PC-3 (cell line): ENCODE data around the gene LSM2. TPM values are rescaled to one million over a fixed set of nuclear protein-coding genes. Genes with fewer than 3 reads are reported as not detected.

Experiments used
- ATAC-seq: fragments of 200-7000 bp; cut with Tn5 transposase; 2 replicates; pipeline ENCODE4 v1.9.1; 2020; ENCODE audit warnings: mild to moderate bottlenecking, moderate library complexity
- BruUV-seq: library from RNA; stranded (reverse); fragments of 400-500 nt; replicated peaks from 2 replicates; lab custom pipeline; 2021; lab: Mats Ljungman, UMichigan
- CTCF ChIA-PET: fragments of 300-600 bp; sonication (Branson Sonifier 250); formaldehyde crosslinking; loops from one replicate; lab custom pipeline; 2022; ENCODE audit warnings: antibody characterized with exemption; lab: Charles Lee
- POLR2A ChIA-PET: fragments of 300-600 bp; sonication (Branson Sonifier 250); formaldehyde crosslinking; loops from one replicate; lab custom pipeline; 2022; ENCODE audit warnings: antibody characterized with exemption; ENCODE audit not compliant: unreplicated experiment; lab: Charles Lee
- DNase-seq: peaks from one replicate; pipeline ENCODE4 v3.0.0-alpha.2; 2015
- H2AFZ ChIP-seq: fragments of 300-600 bp; sonication (generic); 2 replicates; pipeline ENCODE4 v1.6.0; 2016; ENCODE audit warnings: antibody characterized with exemption, low read length
- H3F3A ChIP-seq: fragments of 300-600 bp; sonication (generic); one replicate; pipeline ENCODE4 v1.6.0; 2017; ENCODE audit warnings: antibody characterized with exemption, low read length, control low read depth, mild to moderate bottlenecking; ENCODE audit not compliant: unreplicated experiment
- H3K27ac ChIP-seq: fragments of 300-600 bp; sonication (generic); 2 replicates; pipeline ENCODE4 v1.5.1; 2016; ENCODE audit warnings: mild to moderate bottlenecking, low read length
- H3K27me3 ChIP-seq: fragments of 300-600 bp; sonication (generic); 2 replicates; pipeline ENCODE4 v1.6.1; 2016; ENCODE audit warnings: low read length, mixed read lengths
- H3K36me3 ChIP-seq: fragments of 300-600 bp; sonication (generic); 2 replicates; pipeline ENCODE4 v1.6.1; 2016; ENCODE audit warnings: low read depth, mixed run types, low read length, mixed read lengths
- H3K4me1 ChIP-seq: fragments of 300-600 bp; sonication (generic); 2 replicates; pipeline ENCODE4 v1.5.1; 2016; ENCODE audit warnings: low read length; ENCODE audit not compliant: insufficient read depth
- H3K4me2 ChIP-seq: fragments of 300-600 bp; sonication (generic); 2 replicates; pipeline ENCODE4 v1.6.0; 2016; ENCODE audit warnings: low read length
- H3K4me3 ChIP-seq: fragments of 300-600 bp; sonication (generic); 2 replicates; pipeline ENCODE4 v1.5.1; 2016; ENCODE audit warnings: mild to moderate bottlenecking, low read length, mixed read lengths
- H3K79me2 ChIP-seq: fragments of 300-600 bp; sonication (generic); 2 replicates; pipeline ENCODE4 v1.6.1; 2017; ENCODE audit warnings: low read length, mixed read lengths
- H3K9ac ChIP-seq: fragments of 300-600 bp; sonication (generic); 2 replicates; pipeline ENCODE4 v1.6.0; 2016; ENCODE audit warnings: mild to moderate bottlenecking, low read length
- H3K9me2 ChIP-seq: fragments of 300-600 bp; sonication (generic); replicated peaks from 2 replicates; pipeline ENCODE4 v1.6.1; 2016; ENCODE audit warnings: mixed run types, low read length, mixed read lengths
- H3K9me3 ChIP-seq: fragments of 300-600 bp; sonication (generic); 2 replicates; pipeline ENCODE4 v1.6.1; 2016; ENCODE audit warnings: low read length, mixed read lengths
- H4K20me1 ChIP-seq: fragments of 300-600 bp; sonication (generic); 2 replicates; pipeline ENCODE4 v1.6.1; 2016; ENCODE audit warnings: low read length, mixed read lengths
- EZH2 ChIP-seq: fragments of 300-600 bp; sonication (generic); IDR thresholded peaks from one replicate; pipeline ENCODE4 v1.6.1; 2017; ENCODE audit warnings: antibody characterized with exemption, mild to moderate bottlenecking, low read length; ENCODE audit not compliant: unreplicated experiment
- EZH2phosphoT487 ChIP-seq: fragments of 300-600 bp; sonication (generic); IDR thresholded peaks from 2 replicates; pipeline ENCODE4 v1.6.1; 2018; ENCODE audit warnings: mild to moderate bottlenecking, antibody characterized with exemption, low read length, borderline replicate concordance
- intact Hi-C: fragments of 100-400 bp; cut with micrococcal nuclease; formaldehyde crosslinking; loops from 2 replicates; pipeline ENCODE4 v1.9.0; 2023
- total RNA-seq: library from RNA; depleted of rRNA; stranded (reverse); fragments of >200 nt; gene quantifications from 2 replicates; pipeline ENCODE4 v1.2.3, GENCODE V29; 2014
- TF ChIP-seq, protein P1 (sequence below): fragments of 300-600 bp; sonication (generic); conservative IDR thresholded peaks from 2 replicates; pipeline ENCODE4 v1.5.1; 2017; ENCODE audit warnings: antibody characterized with exemption, low read depth, mild to moderate bottlenecking, low read length

The LSM2 gene
- total RNA-seq, 1 experiment from 2014 or later: 143 TPM

DNA sequence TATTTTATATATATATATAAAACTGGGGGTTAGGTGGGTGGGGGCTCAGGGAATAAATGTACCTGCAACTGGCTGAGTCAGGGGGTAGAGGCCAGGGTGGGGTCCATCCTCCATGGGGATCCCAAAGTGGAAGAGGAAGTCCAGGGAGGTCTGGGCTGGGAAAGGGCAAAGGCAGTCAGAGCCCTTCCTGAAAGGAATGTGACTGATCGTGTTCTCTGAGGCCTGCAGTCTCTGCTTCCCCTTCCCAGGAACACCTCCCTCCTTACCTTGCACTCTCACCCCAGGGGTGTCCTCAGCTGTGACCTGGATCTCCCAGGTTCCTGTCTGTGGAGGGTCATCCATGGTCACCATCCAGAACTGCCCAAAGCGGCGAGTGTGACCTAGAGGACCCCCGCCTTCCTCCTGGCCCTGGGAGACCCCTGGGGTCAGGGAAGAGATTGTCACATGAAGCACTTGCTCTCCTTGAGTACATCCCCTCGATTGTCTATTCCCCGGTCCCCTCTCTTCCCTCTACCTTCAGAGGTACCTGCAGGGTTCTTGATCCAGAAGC lies 39.6 kb downstream of the LSM2 start:
- ChIA-PET POLR2A (no interaction called here), CTCF (no interaction called here)
- Histone ChIP-seq H3K9me3 (no peaks in the 10 kb centered on the region), H3K27me3 (no peaks in the 10 kb centered on the region), H3K9me2 (no peaks in the 10 kb centered on the region), H3K9ac (no peak overlapping the region), H3K36me3 (peaks cover 2% of the 10 kb centered on the region; the same call in 1 of the 2 replicates), H2AFZ (no peak overlapping the region), H3K79me2 (no peaks in the 10 kb centered on the region), H4K20me1 (no peaks in the 10 kb centered on the region), H3K4me3 (no peak overlapping the region), H3K4me1 (0 out of 2 replicates have a peak, but pooled peaks cover 5% of the 10 kb centered on the region), H3K4me2 (no peak overlapping the region), H3F3A (no peaks in the 10 kb centered on the region), H3K27ac (no peak overlapping the region)
- TF ChIP-seq, protein P1, sequence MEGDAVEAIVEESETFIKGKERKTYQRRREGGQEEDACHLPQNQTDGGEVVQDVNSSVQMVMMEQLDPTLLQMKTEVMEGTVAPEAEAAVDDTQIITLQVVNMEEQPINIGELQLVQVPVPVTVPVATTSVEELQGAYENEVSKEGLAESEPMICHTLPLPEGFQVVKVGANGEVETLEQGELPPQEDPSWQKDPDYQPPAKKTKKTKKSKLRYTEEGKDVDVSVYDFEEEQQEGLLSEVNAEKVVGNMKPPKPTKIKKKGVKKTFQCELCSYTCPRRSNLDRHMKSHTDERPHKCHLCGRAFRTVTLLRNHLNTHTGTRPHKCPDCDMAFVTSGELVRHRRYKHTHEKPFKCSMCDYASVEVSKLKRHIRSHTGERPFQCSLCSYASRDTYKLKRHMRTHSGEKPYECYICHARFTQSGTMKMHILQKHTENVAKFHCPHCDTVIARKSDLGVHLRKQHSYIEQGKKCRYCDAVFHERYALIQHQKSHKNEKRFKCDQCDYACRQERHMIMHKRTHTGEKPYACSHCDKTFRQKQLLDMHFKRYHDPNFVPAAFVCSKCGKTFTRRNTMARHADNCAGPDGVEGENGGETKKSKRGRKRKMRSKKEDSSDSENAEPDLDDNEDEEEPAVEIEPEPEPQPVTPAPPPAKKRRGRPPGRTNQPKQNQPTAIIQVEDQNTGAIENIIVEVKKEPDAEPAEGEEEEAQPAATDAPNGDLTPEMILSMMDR: no peak
- no peak for TF ChIP-seq EZH2
- no peak for TF ChIP-seq EZH2phosphoT487
- ATAC-seq: no peak
- no peak for DNase-seq
- no TSS peak for BruUV-seq
- intact Hi-C loops: loop anchor here (10.0 kb wide), 1 partner anchor 52 kb away; the partner anchor contains the start of gene LY6G6D

DNA sequence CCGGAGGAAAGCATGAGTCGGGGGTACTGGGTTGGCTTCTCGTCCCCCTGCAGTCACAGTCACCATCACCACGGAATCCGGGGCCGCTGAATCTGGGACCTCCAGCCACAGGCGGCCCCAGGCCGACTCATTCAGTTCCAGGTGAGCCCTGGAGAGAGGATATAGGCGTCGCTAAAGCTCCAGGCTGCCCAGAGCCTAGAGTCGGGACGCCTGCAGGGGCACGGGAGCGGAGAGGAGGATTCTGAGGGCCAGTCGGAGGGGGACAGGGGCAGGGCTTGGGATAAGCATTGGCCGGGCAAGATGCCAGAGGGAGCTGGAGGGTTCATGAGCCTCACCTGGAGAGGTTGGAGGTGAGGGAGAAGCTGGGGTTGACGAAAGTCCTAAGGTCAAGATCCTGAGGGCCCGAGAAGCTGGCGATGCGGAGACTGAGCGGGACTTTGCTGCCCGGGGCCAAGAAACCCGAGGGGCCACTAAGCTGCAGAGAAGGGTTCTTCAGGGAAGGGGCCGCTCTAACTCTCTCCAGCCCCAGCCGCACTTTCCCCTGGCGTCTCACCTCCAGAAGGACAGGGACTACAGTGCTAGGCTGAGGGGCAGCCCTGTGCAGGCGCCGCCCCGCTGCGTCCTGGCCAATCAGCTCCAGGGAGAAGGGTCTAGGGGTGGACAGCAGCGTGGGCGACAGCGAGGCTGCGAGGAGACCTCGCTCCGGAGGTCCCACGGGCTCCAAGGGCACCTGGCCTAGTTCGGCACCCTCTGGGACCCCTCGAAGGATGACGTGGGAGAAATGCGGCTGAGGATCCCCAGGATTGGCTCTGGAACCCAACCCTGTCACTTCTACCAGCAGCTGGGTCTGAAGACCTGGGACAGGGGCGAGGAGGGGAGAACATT lies 40.6 kb downstream of the LSM2 start:
- no peaks in the 10 kb centered on the region for H3K9me2 ChIP-seq
- H3F3A ChIP-seq: no peaks in the 10 kb centered on the region
- no TSS peak for BruUV-seq
- H3K9ac ChIP-seq: no peak overlapping the region
- H3K4me1 ChIP-seq: 0 out of 2 replicates have a peak, but pooled peaks cover 5% of the 10 kb centered on the region
- DNase-seq (no peak), ATAC-seq (no peak)
- no peak overlapping the region for H3K4me3 ChIP-seq
- intact Hi-C loops: loop anchor here (10.0 kb wide), 1 partner anchor 51 kb away; the partner anchor contains the start of gene LY6G6D
- no peak overlapping the region for H3K4me2 ChIP-seq
- H4K20me1 ChIP-seq: no peaks in the 10 kb centered on the region
- TF ChIP-seq EZH2phosphoT487: no peak
- TF ChIP-seq EZH2: no peak
- TF ChIP-seq, protein P1: no peak
- no peaks in the 10 kb centered on the region for H3K9me3 ChIP-seq
- no peak overlapping the region for H3K27ac ChIP-seq
- H3K36me3 ChIP-seq: peaks cover 2% of the 10 kb centered on the region; the same call in 1 of the 2 replicates
- H3K79me2 ChIP-seq: no peaks in the 10 kb centered on the region
- ChIA-PET POLR2A (no interaction called here), CTCF (interaction anchor here (0.6 kb wide), 1 partner anchor 47 kb away, joined by 3 read pairs; no protein-coding TSS in a partner anchor)
- no peak overlapping the region for H2AFZ ChIP-seq
- H3K27me3 ChIP-seq: no peaks in the 10 kb centered on the region
